Measurements from ENCODE around the gene RAB11FIP5.

Gene RAB11FIP5

GRCh38 chr2:73141896-73142295 is 29.1 kb upstream of the RAB11FIP5 start:
- no peak for TF ChIP-seq REST (IDR thresholded peaks at IDR 0.05; ENCODE audit: insufficient read depth in 1 of 2, low read depth in 2 of 2, low read length in 2 of 2)
- no peak for TF ChIP-seq POLR2AphosphoS5 (IDR thresholded peaks at IDR 0.05; ENCODE audit: low read depth, low read length)

DNA sequence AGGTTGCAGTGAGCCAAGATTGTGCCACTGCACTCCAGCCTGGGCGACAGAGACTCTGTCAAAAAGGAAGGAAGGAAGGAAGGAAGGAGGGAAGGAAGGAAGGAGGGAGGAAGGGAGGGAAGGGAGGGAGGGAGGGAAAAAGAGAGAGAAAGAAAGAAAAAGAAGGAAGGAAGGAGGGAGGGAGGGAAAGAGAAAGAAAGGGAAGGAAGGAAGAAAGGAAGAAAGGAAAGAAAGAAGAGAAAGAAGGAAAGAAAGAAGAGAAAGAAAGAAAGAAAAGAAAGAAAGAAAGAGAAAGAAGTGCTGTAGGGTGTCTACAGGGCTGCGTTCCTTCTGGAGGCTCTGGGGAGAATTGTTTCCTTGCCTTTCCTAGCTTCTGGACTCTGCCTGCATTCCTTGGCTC is 22.5 kb upstream of the RAB11FIP5 start:
- no peak for TF ChIP-seq REST (IDR thresholded peaks at IDR 0.05; ENCODE audit: insufficient read depth in 1 of 2, low read depth in 2 of 2, low read length in 2 of 2)
- no peak for TF ChIP-seq POLR2AphosphoS5 (IDR thresholded peaks at IDR 0.05; ENCODE audit: low read depth, low read length)
- TF ChIP-seq SIN3A (IDR thresholded peaks at IDR 0.05; ENCODE audit: borderline replicate concordance, insufficient read depth, low read length), result no peak
- no peak for TF ChIP-seq TAF1 (IDR thresholded peaks at IDR 0.05; ENCODE audit: borderline replicate concordance, insufficient read depth, low read length)
- no peak for TF ChIP-seq FOXP2 (optimal IDR thresholded peaks at IDR 0.05; ENCODE audit: borderline replicate concordance, extremely low read depth, extremely low read length, insufficient read depth)

- TF ChIP-seq TAF1 (IDR thresholded peaks at IDR 0.05; ENCODE audit: borderline replicate concordance, insufficient read depth, low read length), result no peak
- TF ChIP-seq REST (IDR thresholded peaks at IDR 0.05; ENCODE audit: insufficient read depth in 1 of 2, low read depth in 2 of 2, low read length in 2 of 2), result no peak
- TF ChIP-seq SIN3A (IDR thresholded peaks at IDR 0.05; ENCODE audit: borderline replicate concordance, insufficient read depth, low read length), result no peak
- no peak for TF ChIP-seq POLR2AphosphoS5 (IDR thresholded peaks at IDR 0.05; ENCODE audit: low read depth, low read length)
- no peak for TF ChIP-seq FOXP2 (optimal IDR thresholded peaks at IDR 0.05; ENCODE audit: borderline replicate concordance, extremely low read depth, extremely low read length, insufficient read depth)
These were observed 21.7 kb upstream of the RAB11FIP5 start for GRCh38 chr2:73134471-73134870.

DNA sequence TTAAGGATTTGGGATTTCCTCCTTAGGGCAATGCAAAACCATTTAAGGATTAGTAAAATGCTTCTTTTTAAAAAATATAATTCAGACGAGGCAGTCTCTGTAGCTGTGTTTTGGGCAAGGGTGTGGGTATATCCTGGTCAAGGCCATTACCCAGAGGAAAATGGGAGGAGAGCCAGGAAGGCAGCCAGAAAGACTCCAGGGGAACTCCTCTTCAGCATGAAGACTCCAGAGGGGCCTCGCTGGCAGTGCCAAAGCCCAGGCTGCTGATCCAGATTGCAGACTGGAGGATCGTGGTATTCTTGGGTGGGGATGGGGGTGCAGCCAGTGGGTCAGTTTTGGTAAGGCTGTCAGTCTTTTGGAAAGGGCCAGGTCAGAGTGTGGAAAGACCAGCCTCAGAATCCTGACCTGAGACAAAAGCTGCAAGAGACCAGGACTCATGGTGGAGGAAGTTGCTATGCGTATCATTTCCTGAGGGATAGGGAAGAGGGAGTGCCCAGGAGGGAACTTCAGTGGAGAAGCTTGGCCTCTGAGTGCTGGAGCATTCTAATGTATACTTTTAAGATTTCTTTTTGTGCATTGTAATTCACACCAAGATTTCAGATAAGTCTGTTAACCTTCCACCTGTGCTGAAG is 20.9 kb upstream of the RAB11FIP5 start:
- TF ChIP-seq SIN3A (IDR thresholded peaks at IDR 0.05; ENCODE audit: borderline replicate concordance, insufficient read depth, low read length) (no peak), POLR2AphosphoS5 (IDR thresholded peaks at IDR 0.05; ENCODE audit: low read depth, low read length) (no peak), REST (IDR thresholded peaks at IDR 0.05; ENCODE audit: insufficient read depth in 1 of 2, low read depth in 2 of 2, low read length in 2 of 2) (no peak), FOXP2 (optimal IDR thresholded peaks at IDR 0.05; ENCODE audit: borderline replicate concordance, extremely low read depth, extremely low read length, insufficient read depth) (no peak), TAF1 (IDR thresholded peaks at IDR 0.05; ENCODE audit: borderline replicate concordance, insufficient read depth, low read length) (no peak)

DNA sequence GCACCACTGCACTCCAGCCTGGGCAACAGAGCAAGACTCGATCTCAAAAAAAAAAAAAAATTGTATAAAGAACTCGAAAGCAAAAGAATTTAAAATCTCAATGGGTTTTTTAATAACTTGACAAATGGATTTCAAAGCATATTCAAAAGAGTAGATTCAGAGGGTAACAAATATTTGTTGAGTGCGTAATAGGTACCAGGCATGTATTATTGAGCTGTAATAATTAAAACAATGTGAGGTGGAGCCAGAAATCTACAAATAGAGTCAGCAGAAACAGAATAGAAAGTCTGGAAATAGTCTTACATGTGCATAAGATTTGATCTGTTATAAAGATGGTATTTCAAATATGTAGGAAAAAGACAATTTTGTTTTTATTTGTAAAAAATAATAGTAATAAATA is 19.1 kb upstream of the RAB11FIP5 start:
- TF ChIP-seq POLR2AphosphoS5 (IDR thresholded peaks at IDR 0.05; ENCODE audit: low read depth, low read length), result no peak
- no peak for TF ChIP-seq FOXP2 (optimal IDR thresholded peaks at IDR 0.05; ENCODE audit: borderline replicate concordance, extremely low read depth, extremely low read length, insufficient read depth)
- no peak for TF ChIP-seq SIN3A (IDR thresholded peaks at IDR 0.05; ENCODE audit: borderline replicate concordance, insufficient read depth, low read length)
- no peak for TF ChIP-seq TAF1 (IDR thresholded peaks at IDR 0.05; ENCODE audit: borderline replicate concordance, insufficient read depth, low read length)
- no peak for TF ChIP-seq REST (IDR thresholded peaks at IDR 0.05; ENCODE audit: insufficient read depth in 1 of 2, low read depth in 2 of 2, low read length in 2 of 2)
